ENCODE measurements around the gene ATP5ME. TPM values are rescaled to one million over a fixed set of nuclear protein-coding genes. Genes with fewer than 3 reads are reported as not detected.
A peak's percentile ranks its signal among the peaks of the same experiment; 100 is the strongest.
"Not testable (repeated sequence)": the region's sequence is repeated elsewhere in the genome, so short reads cannot be mapped to it uniquely, and the experiment has no call there.

The ATP5ME gene
- polyA plus RNA-seq, 4 donors, result 447 to 1,305 (median 893) TPM

DNA sequence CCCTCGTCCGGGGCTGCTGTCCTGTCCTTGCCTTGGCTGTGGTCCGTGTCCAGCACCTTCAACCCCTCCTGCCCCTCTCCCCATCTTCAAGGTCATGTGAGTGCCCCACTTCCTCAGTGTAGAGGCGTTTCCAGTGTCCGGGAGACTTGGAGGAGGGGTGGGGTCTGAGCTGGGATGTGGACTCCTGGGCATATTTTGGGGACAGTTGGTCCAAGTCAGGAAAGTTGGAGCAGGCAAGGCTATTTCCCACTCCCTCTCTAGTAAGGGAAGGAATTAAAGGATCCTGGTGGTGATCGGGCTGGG, 34.5 kb upstream of the ATP5ME start:
- Histone ChIP-seq H3K4me1 (ENCODE audit: control insufficient read depth in 3 of 3, insufficient read depth in 2 of 3, low read depth in 1 of 3, low read length in 2 of 3) (peaks cover 0 to 5% (median 3%) of the 10 kb centered on the region in 3 donors), H3K27me3 (ENCODE audit: control insufficient read depth in 3 of 3, insufficient read depth in 3 of 3, low read length in 3 of 3) (no peaks in the 10 kb centered on the region), H3K9me3 (ENCODE audit: control insufficient read depth in 2 of 2, insufficient read depth in 1 of 2, low read depth in 1 of 2, low read length in 1 of 2) (no peaks in the 10 kb centered on the region), H3K27ac (ENCODE audit: low read depth in 1 of 3, low read length in 2 of 3) (no peak overlapping the region), H3K36me3 (ENCODE audit: control insufficient read depth in 3 of 3, insufficient read depth in 2 of 3, low read depth in 1 of 3, low read length in 3 of 3) (peaks cover 0 to 34% (median 0%) of the 10 kb centered on the region in 3 donors), H3K4me3 (ENCODE audit: low read depth in 1 of 3, low read length in 3 of 3) (no peak overlapping the region)
- DNase-seq (no peak), FAIRE-seq (no peak)
- 83 to 94% (median 88%) methylated on average over 6 of the region's 6 CpGs for WGBS, 3 donors

- no peak overlapping the region for H3K27ac ChIP-seq (ENCODE audit: low read depth in 1 of 3, low read length in 2 of 3)
- no peaks in the 10 kb centered on the region for H3K9me3 ChIP-seq (ENCODE audit: control insufficient read depth in 2 of 2, insufficient read depth in 1 of 2, low read depth in 1 of 2, low read length in 1 of 2)
- no peaks in the 10 kb centered on the region for H3K27me3 ChIP-seq (ENCODE audit: control insufficient read depth in 3 of 3, insufficient read depth in 3 of 3, low read length in 3 of 3)
- H3K36me3 ChIP-seq (ENCODE audit: control insufficient read depth in 3 of 3, insufficient read depth in 2 of 3, low read depth in 1 of 3, low read length in 3 of 3), result peaks cover 0 to 30% (median 0%) of the 10 kb centered on the region in 3 donors
- H3K4me3 ChIP-seq (ENCODE audit: low read depth in 1 of 3, low read length in 3 of 3), result no peak overlapping the region
- DNase-seq, result no peak
- peaks cover 0 to 5% (median 3%) of the 10 kb centered on the region in 3 donors for H3K4me1 ChIP-seq (ENCODE audit: control insufficient read depth in 3 of 3, insufficient read depth in 2 of 3, low read depth in 1 of 3, low read length in 2 of 3)
- no peak for FAIRE-seq
- WGBS, 3 donors, result 76 to 90% (median 81%) methylated on average over 11 of the region's 11 CpGs
Observed at GRCh38 chr4:707929-708630, 34.0 kb upstream of the ATP5ME start.

DNA sequence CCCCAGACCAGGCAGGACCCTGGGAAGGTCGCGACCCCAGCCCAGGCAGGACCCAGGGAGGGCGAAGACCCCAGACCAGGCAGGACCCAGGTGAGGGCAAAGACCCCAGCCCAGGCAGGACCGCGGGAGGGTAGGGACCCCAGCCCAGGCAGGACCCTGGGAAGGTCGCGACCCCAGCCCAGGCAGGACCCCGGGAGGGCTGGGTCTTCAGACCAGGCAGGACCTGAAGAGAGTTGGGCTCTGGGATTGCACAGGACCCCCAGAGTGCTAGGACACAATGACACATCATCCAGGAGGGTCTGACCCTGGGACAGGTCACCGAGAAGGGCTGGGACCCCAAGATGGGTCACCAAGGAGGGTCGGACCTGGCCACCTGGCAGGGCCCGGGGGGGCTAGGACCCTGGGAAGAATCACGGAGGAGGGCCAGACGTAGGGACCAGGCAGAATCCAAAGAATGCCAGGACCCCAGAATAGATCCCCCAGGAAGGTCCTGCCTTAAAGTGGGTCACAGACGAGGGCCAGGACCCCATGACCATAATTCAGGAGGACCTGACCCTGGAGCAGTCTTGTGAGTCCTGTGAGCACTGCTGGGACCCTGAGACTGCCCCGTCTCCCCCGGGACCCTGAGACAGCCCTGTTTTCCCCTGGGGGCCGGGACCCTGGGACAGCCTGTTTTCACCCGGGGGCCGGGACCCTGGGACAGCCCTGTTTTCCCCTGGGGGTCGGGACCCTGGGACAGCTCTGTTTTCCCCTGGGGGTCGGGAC, 32.9 kb upstream of the ATP5ME start:
- H3K4me1 ChIP-seq (ENCODE audit: control insufficient read depth in 3 of 3, insufficient read depth in 2 of 3, low read depth in 1 of 3, low read length in 2 of 3), result peaks cover 0 to 11% (median 5%) of the 10 kb centered on the region in 3 donors
- FAIRE-seq (no peak), DNase-seq (no peak)
- no peak overlapping the region for H3K27ac ChIP-seq (ENCODE audit: low read depth in 1 of 3, low read length in 2 of 3)
- 30 to 55% (median 46%) methylated on average over 17 to 20 of the region's 21 CpGs for WGBS, 3 donors
- no peaks in the 10 kb centered on the region for H3K27me3 ChIP-seq (ENCODE audit: control insufficient read depth in 3 of 3, insufficient read depth in 3 of 3, low read length in 3 of 3)
- peak overlapping the region in 2 of 3 donors; percentile 98 for H3K4me3 ChIP-seq (ENCODE audit: low read depth in 1 of 3, low read length in 3 of 3)
- H3K36me3 ChIP-seq (ENCODE audit: control insufficient read depth in 3 of 3, insufficient read depth in 2 of 3, low read depth in 1 of 3, low read length in 3 of 3), result peaks cover 0 to 25% (median 0%) of the 10 kb centered on the region in 3 donors
- H3K9me3 ChIP-seq (ENCODE audit: control insufficient read depth in 2 of 2, insufficient read depth in 1 of 2, low read depth in 1 of 2, low read length in 1 of 2), result no peaks in the 10 kb centered on the region

DNA sequence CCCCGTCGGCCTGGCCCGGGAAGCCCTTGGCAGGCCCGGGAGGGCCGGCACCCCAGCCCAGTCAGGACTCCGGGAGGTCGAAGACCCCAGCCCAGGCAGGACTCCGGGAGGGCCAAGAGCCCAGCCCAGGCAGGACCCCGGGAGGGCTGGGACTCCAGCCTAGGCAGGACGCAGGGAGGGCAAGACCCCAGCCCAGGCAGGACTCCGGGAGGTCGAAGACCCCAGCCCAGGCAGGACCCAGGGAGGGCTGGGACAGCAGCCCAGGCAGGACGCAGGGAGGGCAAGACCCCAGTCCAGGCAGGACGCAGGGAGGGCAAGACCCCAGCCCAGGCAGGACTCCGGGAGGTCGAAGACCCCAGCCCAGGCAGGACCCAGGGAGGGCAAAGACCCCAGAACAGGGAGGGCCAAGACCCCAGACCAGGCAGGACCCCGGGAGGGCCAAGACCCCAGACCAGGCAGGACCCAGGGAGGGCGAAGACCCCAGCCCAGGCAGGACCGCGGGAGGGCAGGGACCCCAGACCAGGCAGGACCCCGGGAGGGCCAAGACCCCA, 32.1 kb upstream of the ATP5ME start:
- not testable (repeated sequence) for DNase-seq; FAIRE-seq; H3K9me3 ChIP-seq (ENCODE audit: control insufficient read depth in 2 of 2, insufficient read depth in 1 of 2, low read depth in 1 of 2, low read length in 1 of 2); H3K27me3 ChIP-seq (ENCODE audit: control insufficient read depth in 3 of 3, insufficient read depth in 3 of 3, low read length in 3 of 3)
- 0 to 2% (median 1%) methylated on average over 16 to 21 of the region's 21 CpGs for WGBS, 3 donors
- H3K27ac ChIP-seq (ENCODE audit: low read depth in 1 of 3, low read length in 2 of 3), result peak overlapping the region; percentile 11 to 82 (median 80)
- H3K4me1 ChIP-seq (ENCODE audit: control insufficient read depth in 3 of 3, insufficient read depth in 2 of 3, low read depth in 1 of 3, low read length in 2 of 3), result peaks cover 0 to 12% (median 5%) of the 10 kb centered on the region in 3 donors
- H3K36me3 ChIP-seq (ENCODE audit: control insufficient read depth in 3 of 3, insufficient read depth in 2 of 3, low read depth in 1 of 3, low read length in 3 of 3), result peaks cover 0 to 25% (median 0%) of the 10 kb centered on the region in 3 donors
- H3K4me3 ChIP-seq (ENCODE audit: low read depth in 1 of 3, low read length in 3 of 3), result peak overlapping the region; percentile 84 to 98 (median 98)

DNA sequence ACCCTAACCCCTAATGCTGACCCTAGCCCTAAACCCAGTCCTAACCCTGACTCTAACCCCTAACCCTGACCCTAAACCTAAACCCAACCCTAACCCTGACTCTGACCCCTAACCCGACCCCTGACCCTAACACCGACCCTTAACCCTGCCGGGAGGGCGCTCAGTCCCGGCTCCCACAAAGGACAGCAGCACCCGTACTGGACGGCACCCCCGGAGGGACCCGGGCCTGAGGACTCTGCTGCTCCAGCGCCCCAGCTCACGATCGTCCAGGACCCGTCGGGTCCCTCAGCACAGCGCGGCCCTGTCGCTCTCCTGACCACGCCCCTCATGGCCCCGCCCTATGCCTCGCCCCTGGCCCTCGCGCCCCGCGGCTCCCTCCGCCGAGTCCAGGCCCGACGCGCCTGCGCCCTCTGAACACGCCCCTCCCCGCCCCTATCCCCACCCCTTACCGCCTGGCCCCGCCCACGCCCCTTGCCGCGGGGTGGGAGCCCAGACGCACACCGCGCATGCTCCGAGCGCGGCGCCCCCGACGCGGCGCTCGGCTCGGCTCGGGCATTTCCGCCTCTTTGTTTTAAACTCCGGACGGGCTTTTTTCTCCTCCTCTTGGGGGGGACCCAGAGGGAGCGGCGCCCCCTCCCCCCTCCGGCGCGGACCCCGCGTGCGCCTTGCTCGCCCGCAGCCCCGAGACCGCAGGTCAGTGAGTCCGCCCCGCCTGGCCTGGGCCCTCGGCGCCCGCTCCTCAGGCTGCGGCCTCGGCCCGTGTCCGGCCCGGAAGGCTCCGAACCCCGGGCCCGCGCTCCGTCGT, 31.4 kb upstream of the ATP5ME start, which contains the start of gene PCGF3:
Gene PCGF3, plus strand, starts transcription at position 555 of the 805 bp plus-strand sequence. CDS start 27,849 bp downstream, outside the sequence.
- H3K27ac ChIP-seq (ENCODE audit: low read depth in 1 of 3, low read length in 2 of 3), result peak within 1 kb of the TSS; percentile 47 to 82 (median 80)
- 1 to 2% (median 2%) methylated on average over 50 to 82 of the region's 82 CpGs for WGBS, 3 donors

GRCh38 chr4:704971-705277, 30.8 kb upstream of the ATP5ME start:
- FAIRE-seq (no peak), DNase-seq (no peak)
- WGBS, 3 donors, result 88 to 100% (median 100%) methylated on average over 1 of the region's 1 CpG
- Histone ChIP-seq H3K9me3 (ENCODE audit: control insufficient read depth in 2 of 2, insufficient read depth in 1 of 2, low read depth in 1 of 2, low read length in 1 of 2) (no peaks in the 10 kb centered on the region), H3K4me1 (ENCODE audit: control insufficient read depth in 3 of 3, insufficient read depth in 2 of 3, low read depth in 1 of 3, low read length in 2 of 3) (peaks cover 0 to 19% (median 5%) of the 10 kb centered on the region in 3 donors), H3K4me3 (ENCODE audit: low read depth in 1 of 3, low read length in 3 of 3) (peak overlapping the region in 2 of 3 donors; percentile 46 to 98), H3K36me3 (ENCODE audit: control insufficient read depth in 3 of 3, insufficient read depth in 2 of 3, low read depth in 1 of 3, low read length in 3 of 3) (peaks cover 0 to 16% (median 2%) of the 10 kb centered on the region in 3 donors), H3K27ac (ENCODE audit: low read depth in 1 of 3, low read length in 2 of 3) (peak overlapping the region in 1 of 3 donors; percentile 32), H3K27me3 (ENCODE audit: control insufficient read depth in 3 of 3, insufficient read depth in 3 of 3, low read length in 3 of 3) (no peaks in the 10 kb centered on the region)

More for the DNA sequence above, 31.4 kb upstream of the ATP5ME start, which contains the start of gene PCGF3:
- peaks cover 0 to 18% (median 5%) of the 10 kb centered on the region in 3 donors for H3K4me1 ChIP-seq (ENCODE audit: control insufficient read depth in 3 of 3, insufficient read depth in 2 of 3, low read depth in 1 of 3, low read length in 2 of 3)
- H3K9me3 ChIP-seq (ENCODE audit: control insufficient read depth in 2 of 2, insufficient read depth in 1 of 2, low read depth in 1 of 2, low read length in 1 of 2), result no peaks in the 10 kb centered on the region
- no peaks in the 10 kb centered on the region for H3K27me3 ChIP-seq (ENCODE audit: control insufficient read depth in 3 of 3, insufficient read depth in 3 of 3, low read length in 3 of 3)
- peak within 1 kb of the TSS; percentile 84 to 98 (median 98) for H3K4me3 ChIP-seq (ENCODE audit: low read depth in 1 of 3, low read length in 3 of 3)
- peaks cover 0 to 21% (median 1%) of the 10 kb centered on the region in 3 donors for H3K36me3 ChIP-seq (ENCODE audit: control insufficient read depth in 3 of 3, insufficient read depth in 2 of 3, low read depth in 1 of 3, low read length in 3 of 3)
- FAIRE-seq (no peak), DNase-seq (peak; percentile 96 to 97)

GRCh38 chr4:704198-704891, 30.3 kb upstream of the ATP5ME start:
- FAIRE-seq (no peak), DNase-seq (no peak)
- H3K27ac ChIP-seq (ENCODE audit: low read depth in 1 of 3, low read length in 2 of 3), result no peak overlapping the region
- peaks cover 0 to 25% (median 5%) of the 10 kb centered on the region in 3 donors for H3K4me1 ChIP-seq (ENCODE audit: control insufficient read depth in 3 of 3, insufficient read depth in 2 of 3, low read depth in 1 of 3, low read length in 2 of 3)
- no peak overlapping the region for H3K4me3 ChIP-seq (ENCODE audit: low read depth in 1 of 3, low read length in 3 of 3)
- 92 to 94% (median 93%) methylated on average over 43 to 46 of the region's 46 CpGs for WGBS, 3 donors
- H3K36me3 ChIP-seq (ENCODE audit: control insufficient read depth in 3 of 3, insufficient read depth in 2 of 3, low read depth in 1 of 3, low read length in 3 of 3), result peaks cover 0 to 11% (median 2%) of the 10 kb centered on the region in 3 donors
- H3K27me3 ChIP-seq (ENCODE audit: control insufficient read depth in 3 of 3, insufficient read depth in 3 of 3, low read length in 3 of 3), result no peaks in the 10 kb centered on the region
- H3K9me3 ChIP-seq (ENCODE audit: control insufficient read depth in 2 of 2, insufficient read depth in 1 of 2, low read depth in 1 of 2, low read length in 1 of 2), result no peaks in the 10 kb centered on the region
